Brain microvascular endothelial cell (primary cell): ENCODE measurements around the gene RHOF.
"Not testable (repeated sequence)": the region's sequence is repeated elsewhere in the genome, so short reads cannot be mapped to it uniquely, and the experiment has no call there.

Experiments used
- DNase-seq: peaks from one replicate; pipeline ENCODE4 v3.0.0-alpha.2; 2020
- H3K27ac ChIP-seq: fragments of 250-450 bp; sonication (Bioruptor Pico); 2 replicates; pipeline ENCODE4 v1.5.1; 2020; ENCODE audit warnings: mild to moderate bottlenecking, moderate library complexity
- H3K27me3 ChIP-seq: fragments of 250-450 bp; sonication (Bioruptor Pico); replicated peaks from 2 replicates; pipeline ENCODE4 v1.5.1; 2020; ENCODE audit warnings: mild to moderate bottlenecking
- H3K36me3 ChIP-seq: fragments of 250-450 bp; sonication (Bioruptor Pico); replicated peaks from 2 replicates; pipeline ENCODE4 v1.5.1; 2020; ENCODE audit warnings: mild to moderate bottlenecking
- H3K4me3 ChIP-seq: 2 replicates; pipeline ENCODE4 v1.5.1; 2011; ENCODE audit warnings: low read depth, mild to moderate bottlenecking, control low read depth, low read length, moderate library complexity
- in situ Hi-C: cut with HindIII; loops from 2 replicates; pipeline ENCODE4 v1.10.0; 2017; ENCODE audit warnings: low sequenced_read_pairs, low pct_ligation_motif_present
- TF ChIP-seq, protein P1 (sequence below): IDR thresholded peaks from 2 replicates; pipeline ENCODE4 v1.5.1; 2011; ENCODE audit warnings: low read depth, mild to moderate bottlenecking, moderate library complexity, low read length, control low read depth, inconsistent platforms; ENCODE audit errors: missing control alignments

RHOF gene

DNA sequence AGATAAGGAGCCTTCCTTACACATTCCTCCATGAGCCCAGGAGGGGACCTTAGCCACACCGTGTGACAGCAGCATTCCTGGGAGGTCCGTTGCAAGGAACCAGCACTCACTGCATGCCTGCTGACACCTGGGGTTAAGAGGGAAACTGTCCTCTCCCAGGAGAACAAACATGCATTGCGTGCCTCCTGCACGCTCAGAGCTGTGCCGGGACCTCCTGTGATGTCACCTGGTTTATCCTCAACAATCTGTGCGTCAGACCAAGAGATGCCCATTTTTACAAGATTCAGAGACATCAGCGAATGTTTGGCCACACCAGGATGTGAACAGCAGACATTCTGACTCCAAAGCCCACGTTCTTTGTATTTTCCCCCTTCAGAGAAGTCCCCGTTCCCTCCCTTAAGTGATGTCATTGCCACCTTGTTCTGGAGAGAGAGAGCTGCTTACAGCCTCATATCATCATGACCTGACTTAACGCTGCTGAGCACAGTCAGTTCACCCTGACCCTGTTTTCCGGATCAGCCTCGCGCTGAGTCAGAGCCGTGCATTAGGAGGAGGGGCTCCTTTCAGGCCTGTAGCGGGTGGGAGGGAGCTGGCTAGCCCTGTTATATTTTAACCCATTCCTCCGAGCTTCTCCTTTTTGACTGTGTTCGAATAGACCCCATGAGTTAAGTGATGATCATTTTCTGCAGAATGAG lies 44.8 kb downstream of the RHOF start:
- in situ Hi-C loops: no loop called here
- H3K4me3 ChIP-seq: no peak overlapping the region
- TF ChIP-seq, protein P1, sequence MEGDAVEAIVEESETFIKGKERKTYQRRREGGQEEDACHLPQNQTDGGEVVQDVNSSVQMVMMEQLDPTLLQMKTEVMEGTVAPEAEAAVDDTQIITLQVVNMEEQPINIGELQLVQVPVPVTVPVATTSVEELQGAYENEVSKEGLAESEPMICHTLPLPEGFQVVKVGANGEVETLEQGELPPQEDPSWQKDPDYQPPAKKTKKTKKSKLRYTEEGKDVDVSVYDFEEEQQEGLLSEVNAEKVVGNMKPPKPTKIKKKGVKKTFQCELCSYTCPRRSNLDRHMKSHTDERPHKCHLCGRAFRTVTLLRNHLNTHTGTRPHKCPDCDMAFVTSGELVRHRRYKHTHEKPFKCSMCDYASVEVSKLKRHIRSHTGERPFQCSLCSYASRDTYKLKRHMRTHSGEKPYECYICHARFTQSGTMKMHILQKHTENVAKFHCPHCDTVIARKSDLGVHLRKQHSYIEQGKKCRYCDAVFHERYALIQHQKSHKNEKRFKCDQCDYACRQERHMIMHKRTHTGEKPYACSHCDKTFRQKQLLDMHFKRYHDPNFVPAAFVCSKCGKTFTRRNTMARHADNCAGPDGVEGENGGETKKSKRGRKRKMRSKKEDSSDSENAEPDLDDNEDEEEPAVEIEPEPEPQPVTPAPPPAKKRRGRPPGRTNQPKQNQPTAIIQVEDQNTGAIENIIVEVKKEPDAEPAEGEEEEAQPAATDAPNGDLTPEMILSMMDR: no peak
- peak overlapping the region; percentile 67 for H3K27ac ChIP-seq
- H3K27me3 ChIP-seq: no peaks in the 10 kb centered on the region
- H3K36me3 ChIP-seq: peaks cover 15% of the 10 kb centered on the region
- DNase-seq: peak; percentile 93

DNA sequence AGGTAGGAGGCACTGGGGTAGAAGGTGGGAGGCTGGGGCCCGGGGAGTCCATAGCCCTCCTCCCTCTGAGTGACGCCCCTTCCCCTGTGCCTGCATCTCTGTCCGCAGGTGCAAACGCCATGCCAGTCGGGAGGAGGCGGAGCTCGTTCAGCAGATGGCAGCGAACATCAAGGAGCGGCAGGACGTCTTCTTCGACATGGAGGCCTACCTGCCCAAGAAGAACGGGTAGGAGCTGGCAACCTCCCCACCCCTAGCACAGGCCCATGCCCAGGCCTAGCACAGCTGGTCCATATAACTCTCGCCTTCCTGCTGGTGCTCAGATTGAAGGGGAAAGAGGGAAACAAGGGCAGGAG lies 45.3 kb downstream of the RHOF start:
- TF ChIP-seq, protein P1: no peak
- H3K4me3 ChIP-seq: no peak overlapping the region
- H3K27me3 ChIP-seq: no peaks in the 10 kb centered on the region
- in situ Hi-C loops: no loop called here
- peak overlapping the region; percentile 67 for H3K27ac ChIP-seq
- DNase-seq: no peak
- peaks cover 15% of the 10 kb centered on the region for H3K36me3 ChIP-seq

DNA sequence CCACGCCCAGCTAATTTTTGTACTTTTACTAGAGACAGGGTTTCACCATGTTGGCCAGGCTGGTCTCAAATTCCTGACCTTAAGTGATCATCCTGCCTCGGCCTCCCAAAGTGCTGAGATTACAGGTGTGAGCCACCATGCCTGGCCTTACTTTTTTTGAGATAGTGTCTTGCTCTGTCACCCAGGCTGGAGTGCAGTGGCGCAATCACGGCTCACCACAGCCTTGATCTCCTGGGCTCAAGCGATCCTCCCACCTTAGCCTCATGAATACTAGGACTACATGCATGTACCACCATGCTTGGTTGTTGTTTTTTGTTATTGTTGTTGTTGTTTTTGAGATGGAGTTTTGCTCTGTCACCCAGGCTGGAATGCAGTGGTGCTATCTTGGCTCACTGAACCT lies 47.9 kb downstream of the RHOF start:
- DNase-seq, in situ Hi-C loops, H3K36me3 ChIP-seq, H3K27me3 ChIP-seq, H3K4me3 ChIP-seq, H3K27ac ChIP-seq: not testable (repeated sequence)

DNA sequence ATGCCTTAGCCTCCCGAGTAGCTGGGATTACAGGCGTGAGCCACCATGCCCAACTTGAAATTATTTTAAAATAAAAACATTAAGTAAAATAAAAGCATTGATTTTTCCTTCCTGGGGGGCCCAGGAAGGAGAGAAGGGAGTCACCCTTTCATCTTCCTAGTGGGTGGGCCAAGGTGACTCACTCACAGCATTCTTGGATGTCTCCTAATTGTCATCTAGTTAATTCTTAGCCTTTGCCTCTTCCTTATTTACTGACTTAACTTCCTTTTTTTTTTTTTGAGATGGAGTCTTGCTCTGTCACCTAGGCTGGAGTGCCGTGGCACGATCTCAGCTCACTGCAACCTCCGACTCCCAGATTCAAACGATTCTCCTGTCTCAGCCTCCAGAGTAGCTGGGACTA lies 51.7 kb downstream of the RHOF start:
- Histone ChIP-seq H3K27me3 (no peaks in the 10 kb centered on the region), H3K27ac (no peak overlapping the region), H3K36me3 (no peaks in the 10 kb centered on the region), H3K4me3 (no peak overlapping the region)
- DNase-seq: no peak
- in situ Hi-C loops: no loop called here
- TF ChIP-seq, protein P1: no peak

DNA sequence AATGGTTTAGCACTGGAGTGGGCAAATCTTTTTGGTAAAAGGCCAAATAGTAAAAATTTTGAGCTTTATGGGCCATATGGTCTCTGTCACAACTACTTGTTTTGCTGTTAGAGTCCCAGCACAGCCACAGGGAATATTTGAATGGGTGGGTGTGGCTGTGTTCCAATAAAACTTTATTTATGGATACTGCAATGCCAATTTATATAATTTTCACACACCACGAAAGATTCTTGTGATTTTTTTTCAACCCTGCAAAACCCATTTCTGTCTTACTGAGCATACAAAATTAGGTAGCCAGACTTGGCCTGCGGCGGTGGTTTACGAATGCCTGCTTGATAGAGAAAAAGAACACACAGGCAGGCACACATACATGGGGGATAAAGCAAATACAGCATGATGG lies 52.6 kb downstream of the RHOF start:
- Histone ChIP-seq H3K36me3 (no peaks in the 10 kb centered on the region), H3K4me3 (no peak overlapping the region), H3K27ac (no peak overlapping the region), H3K27me3 (no peaks in the 10 kb centered on the region)
- in situ Hi-C loops: no loop called here
- no peak for DNase-seq
- TF ChIP-seq, protein P1: no peak

DNA sequence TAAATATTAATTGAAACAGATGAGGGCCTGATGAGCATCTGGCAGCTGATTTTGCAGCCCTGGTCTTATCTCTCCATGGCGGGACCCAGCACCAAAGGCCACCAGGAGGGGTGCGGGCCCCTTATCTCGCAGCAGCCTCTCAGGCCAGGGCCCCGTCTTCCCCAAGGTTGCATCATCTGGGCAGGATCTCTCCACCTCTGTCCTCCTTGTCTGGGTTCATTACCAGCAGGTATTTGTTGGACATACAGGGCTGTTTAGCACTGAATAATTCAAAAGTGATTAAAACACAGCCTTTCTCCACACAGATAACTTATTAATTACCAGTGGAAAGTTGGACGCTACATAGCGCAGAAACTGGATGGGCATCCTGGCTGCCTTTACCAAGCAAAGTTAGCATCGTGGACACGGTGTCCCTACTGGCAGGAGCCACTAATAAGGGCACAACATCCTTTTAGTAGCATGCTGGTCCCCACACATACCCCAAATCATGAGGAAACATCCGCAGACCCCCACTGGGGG lies 55.1 kb downstream of the RHOF start:
- no peak overlapping the region for H3K4me3 ChIP-seq
- H3K27me3 ChIP-seq: no peaks in the 10 kb centered on the region
- TF ChIP-seq, protein P1: no peak
- no peak for DNase-seq
- in situ Hi-C loops: no loop called here
- H3K36me3 ChIP-seq: no peaks in the 10 kb centered on the region
- H3K27ac ChIP-seq: no peak overlapping the region
